Glutamatergic neuron (in vitro differentiated cells): ENCODE measurements around the gene INVS. TPM values are rescaled to one million over a fixed set of nuclear protein-coding genes. Genes with fewer than 3 reads are reported as not detected.
A peak's percentile ranks its signal among the peaks of the same experiment; 100 is the strongest.
"Not testable (repeated sequence)": the region's sequence is repeated elsewhere in the genome, so short reads cannot be mapped to it uniquely, and the experiment has no call there.

Experiments
- DNase-seq: peaks from one replicate; pipeline ENCODE4 v3.0.0; 2022
- H3K27ac Mint-ChIP-seq: one replicate; pipeline ENCODE4 v1.8.0; 2020; ENCODE audit warnings: mild to moderate bottlenecking, mixed read lengths, inconsistent platforms; ENCODE audit not compliant: unreplicated experiment
- H3K27me3 Mint-ChIP-seq: one replicate; pipeline ENCODE4 v1.8.0; 2020; ENCODE audit warnings: mild to moderate bottlenecking, moderate library complexity, mixed read lengths, inconsistent platforms; ENCODE audit not compliant: unreplicated experiment
- H3K36me3 Mint-ChIP-seq: one replicate; pipeline ENCODE4 v1.8.0; 2020; ENCODE audit warnings: mild to moderate bottlenecking, mixed read lengths, inconsistent platforms; ENCODE audit not compliant: unreplicated experiment
- H3K4me1 Mint-ChIP-seq: one replicate; pipeline ENCODE4 v1.8.0; 2020; ENCODE audit warnings: mild to moderate bottlenecking, low read depth, mixed read lengths, inconsistent platforms; ENCODE audit not compliant: unreplicated experiment
- H3K4me3 Mint-ChIP-seq: one replicate; pipeline ENCODE4 v1.8.0; 2020; ENCODE audit warnings: mild to moderate bottlenecking, mixed read lengths, inconsistent platforms; ENCODE audit not compliant: unreplicated experiment
- H3K9me3 Mint-ChIP-seq: one replicate; pipeline ENCODE4 v1.8.0; 2020; ENCODE audit warnings: mild to moderate bottlenecking, moderate library complexity, mixed read lengths, inconsistent platforms; ENCODE audit not compliant: unreplicated experiment
- total RNA-seq: library from RNA; stranded (reverse); fragmentation: NEBNext Ultra II Directional; extraction: Animal tissue kit (Norgen Biotek cat#: 25700); gene quantifications from one replicate; pipeline ENCODE4 v1.2.1, GENCODE V29; 2021; ENCODE audit not compliant: unreplicated experiment
- TF ChIP-seq, protein P1 (sequence below): fragments of 200-600 bp; sonication (generic); IDR thresholded peaks from one replicate; pipeline ENCODE4 v1.5.0; 2021; ENCODE audit not compliant: partially characterized antibody, unreplicated experiment

The INVS gene
- total RNA-seq, 1 donor from 2014 or later: 33.4 TPM

DNA sequence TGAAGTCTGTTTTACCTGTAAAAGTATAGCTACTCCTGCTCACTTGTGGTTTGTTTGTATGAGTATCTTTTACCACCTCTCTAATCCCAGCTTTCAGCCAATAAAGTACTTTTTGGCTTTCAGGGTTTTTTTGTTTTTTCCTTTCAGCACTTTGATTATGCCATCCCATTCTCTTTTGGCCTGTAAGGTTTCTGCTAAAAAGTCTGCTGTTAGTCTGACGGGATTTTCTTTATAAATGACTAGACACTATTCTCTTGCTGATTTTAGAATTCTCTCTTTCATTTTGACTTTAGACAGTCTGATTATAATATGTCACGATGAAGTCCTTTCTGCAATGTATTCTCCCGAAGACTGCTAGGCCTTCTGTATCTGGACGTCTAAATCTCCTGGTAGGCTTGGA, 216.5 kb downstream of the INVS start:
- Mint-ChIP-seq H3K27me3 (no peaks in the 10 kb centered on the region), H3K4me3 (no peak overlapping the region), H3K9me3 (peaks cover 2% of the 10 kb centered on the region), H3K4me1 (no peaks in the 10 kb centered on the region), H3K27ac (no peak overlapping the region), H3K36me3 (peaks cover 23% of the 10 kb centered on the region)
- no peak for DNase-seq
- TF ChIP-seq, protein P1, sequence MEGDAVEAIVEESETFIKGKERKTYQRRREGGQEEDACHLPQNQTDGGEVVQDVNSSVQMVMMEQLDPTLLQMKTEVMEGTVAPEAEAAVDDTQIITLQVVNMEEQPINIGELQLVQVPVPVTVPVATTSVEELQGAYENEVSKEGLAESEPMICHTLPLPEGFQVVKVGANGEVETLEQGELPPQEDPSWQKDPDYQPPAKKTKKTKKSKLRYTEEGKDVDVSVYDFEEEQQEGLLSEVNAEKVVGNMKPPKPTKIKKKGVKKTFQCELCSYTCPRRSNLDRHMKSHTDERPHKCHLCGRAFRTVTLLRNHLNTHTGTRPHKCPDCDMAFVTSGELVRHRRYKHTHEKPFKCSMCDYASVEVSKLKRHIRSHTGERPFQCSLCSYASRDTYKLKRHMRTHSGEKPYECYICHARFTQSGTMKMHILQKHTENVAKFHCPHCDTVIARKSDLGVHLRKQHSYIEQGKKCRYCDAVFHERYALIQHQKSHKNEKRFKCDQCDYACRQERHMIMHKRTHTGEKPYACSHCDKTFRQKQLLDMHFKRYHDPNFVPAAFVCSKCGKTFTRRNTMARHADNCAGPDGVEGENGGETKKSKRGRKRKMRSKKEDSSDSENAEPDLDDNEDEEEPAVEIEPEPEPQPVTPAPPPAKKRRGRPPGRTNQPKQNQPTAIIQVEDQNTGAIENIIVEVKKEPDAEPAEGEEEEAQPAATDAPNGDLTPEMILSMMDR: no peak

DNA sequence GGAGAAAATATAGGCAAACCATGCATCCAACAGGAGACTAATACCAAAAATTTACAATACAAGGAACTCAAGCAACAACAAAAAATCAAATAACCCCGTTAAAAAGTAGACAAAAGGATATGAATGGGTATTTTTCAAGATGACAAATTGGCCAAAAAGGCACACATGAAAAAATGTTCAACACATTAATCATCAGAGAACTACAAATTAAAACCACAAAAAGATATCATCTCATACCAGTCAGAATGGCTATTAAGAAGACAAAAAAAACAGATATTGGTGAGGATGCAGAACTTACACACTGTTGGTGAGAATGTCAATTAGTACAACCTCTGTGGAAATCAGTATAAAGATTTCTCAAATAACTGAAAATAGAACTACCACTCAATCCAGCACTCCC, 218.7 kb downstream of the INVS start:
- peaks cover 2% of the 10 kb centered on the region for H3K9me3 Mint-ChIP-seq

GRCh38 chr9:100322954-100323536, 224.0 kb downstream of the INVS start:
- H3K27ac Mint-ChIP-seq: peak overlapping the region; percentile 36
- H3K27me3 Mint-ChIP-seq: no peaks in the 10 kb centered on the region
- peaks cover 2% of the 10 kb centered on the region for H3K4me1 Mint-ChIP-seq
- H3K9me3 Mint-ChIP-seq: no peaks in the 10 kb centered on the region
- TF ChIP-seq, protein P1: peak; percentile 81
- H3K4me3 Mint-ChIP-seq: no peak overlapping the region
- H3K36me3 Mint-ChIP-seq: no peaks in the 10 kb centered on the region
- DNase-seq: peak; percentile 40

More for the DNA sequence above, 218.7 kb downstream of the INVS start:
- DNase-seq: no peak
- TF ChIP-seq, protein P1: no peak
- no peaks in the 10 kb centered on the region for H3K4me1 Mint-ChIP-seq
- peaks cover 13% of the 10 kb centered on the region for H3K36me3 Mint-ChIP-seq
- H3K27ac Mint-ChIP-seq: no peak overlapping the region
- no peaks in the 10 kb centered on the region for H3K27me3 Mint-ChIP-seq
- H3K4me3 Mint-ChIP-seq: no peak overlapping the region

- Mint-ChIP-seq H3K9me3 (no peaks in the 10 kb centered on the region), H3K27me3 (no peaks in the 10 kb centered on the region), H3K27ac (no peak overlapping the region), H3K36me3 (no peaks in the 10 kb centered on the region), H3K4me3 (no peak overlapping the region), H3K4me1 (peaks cover 2% of the 10 kb centered on the region)
- TF ChIP-seq, protein P1: peak; percentile 58
- DNase-seq: no peak
These were observed 225.7 kb downstream of the INVS start for GRCh38 chr9:100324594-100325200.

- not testable (repeated sequence) for H3K4me1 Mint-ChIP-seq, H3K9me3 Mint-ChIP-seq, DNase-seq, H3K27ac Mint-ChIP-seq, H3K4me3 Mint-ChIP-seq, H3K36me3 Mint-ChIP-seq, H3K27me3 Mint-ChIP-seq
These were observed 239.7 kb downstream of the INVS start for GRCh38 chr9:100338736-100339135.
